Femur (tissue), 1 donor: ENCODE measurements around the gene UBL3.

Source experiments
- DNase-seq: peaks from one replicate; pipeline ENCODE4 v3.0.0-alpha.2; 2017

Gene UBL3

GRCh38 chr13:29808264-29808663 lies 42.2 kb downstream of the UBL3 start:
- no peak for DNase-seq

GRCh38 chr13:29805994-29806979 lies 44.1 kb downstream of the UBL3 start:
- DNase-seq: no peak

GRCh38 chr13:29803221-29803620 lies 47.2 kb downstream of the UBL3 start:
- no peak for DNase-seq

GRCh38 chr13:29802621-29803020 lies 47.8 kb downstream of the UBL3 start:
- no peak for DNase-seq

GRCh38 chr13:29801737-29802305 lies 48.6 kb downstream of the UBL3 start:
- DNase-seq: no peak

- DNase-seq: no peak
These were observed 49.3 kb downstream of the UBL3 start for GRCh38 chr13:29801102-29801501.

GRCh38 chr13:29800687-29801086 lies 49.7 kb downstream of the UBL3 start:
- DNase-seq: no peak

- DNase-seq: no peak
These were observed 51.4 kb downstream of the UBL3 start for GRCh38 chr13:29799041-29799440.

GRCh38 chr13:29791997-29792780 lies 58.2 kb downstream of the UBL3 start:
- DNase-seq: no peak

- no peak for DNase-seq
These were observed 58.9 kb downstream of the UBL3 start for GRCh38 chr13:29791508-29791907.

GRCh38 chr13:29786698-29787097 lies 63.7 kb downstream of the UBL3 start:
- DNase-seq: no peak

- DNase-seq: no peak
These were observed 64.4 kb downstream of the UBL3 start for GRCh38 chr13:29785978-29786377.

- no peak for DNase-seq
These were observed 67.6 kb downstream of the UBL3 start for GRCh38 chr13:29782798-29783197.

GRCh38 chr13:29774830-29775229 lies 75.6 kb downstream of the UBL3 start:
- no peak for DNase-seq

- DNase-seq: no peak
These were observed 79.2 kb downstream of the UBL3 start for GRCh38 chr13:29771247-29771646.

GRCh38 chr13:29767006-29767405 lies 83.4 kb downstream of the UBL3 start:
- no peak for DNase-seq

- DNase-seq: no peak
These were observed 86.8 kb downstream of the UBL3 start for GRCh38 chr13:29763436-29764180.

GRCh38 chr13:29761815-29762214 lies 88.6 kb downstream of the UBL3 start:
- DNase-seq: no peak

- no peak for DNase-seq
These were observed 89.3 kb downstream of the UBL3 start for GRCh38 chr13:29761160-29761559.

GRCh38 chr13:29760544-29760943 lies 89.9 kb downstream of the UBL3 start:
- no peak for DNase-seq

GRCh38 chr13:29758531-29759114 lies 91.8 kb downstream of the UBL3 start:
- DNase-seq: peak; percentile 38

GRCh38 chr13:29756506-29756905 lies 93.9 kb downstream of the UBL3 start:
- peak; percentile 57 for DNase-seq

GRCh38 chr13:29754473-29754806 lies 96.0 kb downstream of the UBL3 start:
- DNase-seq: no peak
